H9 (cell line): ENCODE measurements around the gene EVI5L. TPM values are rescaled to one million over a fixed set of nuclear protein-coding genes. Genes with fewer than 3 reads are reported as not detected.

Source experiments
- DNase-seq: peaks from one replicate; pipeline ENCODE4 v3.0.0-alpha.2; 2017
- H2AFZ ChIP-seq: one replicate; pipeline ENCODE4 v1.6.1; 2013; ENCODE audit warnings: mild to moderate bottlenecking, low read length, control low read depth, moderate library complexity
- H2AK5ac ChIP-seq: 2 replicates; pipeline ENCODE4 v1.6.1; 2013; ENCODE audit warnings: low read length, control low read depth, mixed read lengths; ENCODE audit not compliant: insufficient read length
- H2BK120ac ChIP-seq: one replicate; pipeline ENCODE4 v1.6.1; 2013; ENCODE audit warnings: low read depth, mild to moderate bottlenecking, low read length, control low read depth, inconsistent platforms; ENCODE audit not compliant: poor library complexity, severe bottlenecking
- H2BK12ac ChIP-seq: 2 replicates; pipeline ENCODE4 v1.6.1; 2013; ENCODE audit warnings: low read length, control low read depth, mixed read lengths, low read depth; ENCODE audit not compliant: insufficient read length
- H2BK15ac ChIP-seq: 2 replicates; pipeline ENCODE4 v1.6.1; 2013; ENCODE audit warnings: low read depth, low read length, control low read depth
- H2BK20ac ChIP-seq: one replicate; pipeline ENCODE4 v1.6.1; 2013; ENCODE audit warnings: low read depth, mild to moderate bottlenecking, low read length, control low read depth, inconsistent platforms; ENCODE audit not compliant: poor library complexity, severe bottlenecking
- H2BK5ac ChIP-seq: 2 replicates; pipeline ENCODE4 v1.6.1; 2013; ENCODE audit warnings: low read length, control low read depth, mixed read lengths; ENCODE audit not compliant: insufficient read length
- H3K14ac ChIP-seq: 2 replicates; pipeline ENCODE4 v1.6.1; 2013; ENCODE audit warnings: low read length, control low read depth; ENCODE audit not compliant: insufficient read depth
- H3K18ac ChIP-seq: 2 replicates; pipeline ENCODE4 v1.6.1; 2013; ENCODE audit warnings: low read depth, mild to moderate bottlenecking, mixed read lengths, low read length, control low read depth; ENCODE audit not compliant: insufficient read length
- H3K23ac ChIP-seq: 2 replicates; pipeline ENCODE4 v1.6.1; 2013; ENCODE audit warnings: low read length, control low read depth, mixed read lengths, low read depth; ENCODE audit not compliant: insufficient read length
- H3K23me2 ChIP-seq: 2 replicates; pipeline ENCODE4 v1.6.1; 2013; ENCODE audit warnings: low read depth, mild to moderate bottlenecking, mixed read lengths, low read length, control low read depth; ENCODE audit not compliant: insufficient read length, poor library complexity, severe bottlenecking
- H3K27ac ChIP-seq: 2 replicates; pipeline ENCODE4 v1.5.1; 2013; ENCODE audit warnings: low read length, control low read depth, mixed read lengths, low read depth; ENCODE audit not compliant: insufficient read length
- H3K27me3 ChIP-seq: 2 replicates; pipeline ENCODE4 v1.6.1; 2013; ENCODE audit warnings: low read length, control low read depth, inconsistent platforms; ENCODE audit not compliant: insufficient read depth
- H3K4ac ChIP-seq: 2 replicates; pipeline ENCODE4 v1.6.1; 2013; ENCODE audit warnings: low read depth, mild to moderate bottlenecking, control low read depth, inconsistent platforms, low read length, moderate library complexity
- H3K4me1 ChIP-seq: 2 replicates; pipeline ENCODE4 v1.6.1; 2013; ENCODE audit warnings: low read length, control low read depth, inconsistent platforms; ENCODE audit not compliant: insufficient read depth
- H3K4me2 ChIP-seq: 2 replicates; pipeline ENCODE4 v1.6.1; 2013; ENCODE audit warnings: low read length, control low read depth, mixed read lengths; ENCODE audit not compliant: insufficient read length, insufficient read depth
- H3K56ac ChIP-seq: 2 replicates; pipeline ENCODE4 v1.6.1; 2013; ENCODE audit warnings: low read depth, mild to moderate bottlenecking, mixed read lengths, low read length, control low read depth; ENCODE audit not compliant: insufficient read length
- H3K79me1 ChIP-seq: 2 replicates; pipeline ENCODE4 v1.6.1; 2013; ENCODE audit warnings: low read depth, mild to moderate bottlenecking, moderate library complexity, low read length, control low read depth, inconsistent platforms; ENCODE audit not compliant: insufficient read depth, poor library complexity, severe bottlenecking
- H3K79me2 ChIP-seq: 2 replicates; pipeline ENCODE4 v1.6.1; 2013; ENCODE audit warnings: low read length, control low read depth, inconsistent platforms; ENCODE audit not compliant: insufficient read depth
- H3K9ac ChIP-seq: 2 replicates; pipeline ENCODE4 v1.6.1; 2013; ENCODE audit warnings: low read length, control low read depth, mixed read lengths; ENCODE audit not compliant: insufficient read length; ENCODE audit errors: extremely low read depth
- H3K9me3 ChIP-seq: one replicate; pipeline ENCODE4 v1.6.1; 2013; ENCODE audit warnings: low read depth, low read length, inconsistent platforms; ENCODE audit not compliant: control insufficient read depth
- H3T11ph ChIP-seq: one replicate; pipeline ENCODE4 v1.6.1; 2013; ENCODE audit warnings: mild to moderate bottlenecking, low read length, control low read depth, inconsistent platforms
- H4K20me1 ChIP-seq: one replicate; pipeline ENCODE4 v1.6.1; 2013; ENCODE audit not compliant: control insufficient read depth, insufficient read length, insufficient read depth
- H4K5ac ChIP-seq: 2 replicates; pipeline ENCODE4 v1.6.1; 2013; ENCODE audit warnings: low read depth, mild to moderate bottlenecking, mixed read lengths, low read length, control low read depth; ENCODE audit not compliant: insufficient read length
- H4K8ac ChIP-seq: replicated peaks from 2 replicates; pipeline ENCODE4 v1.6.1; 2013; ENCODE audit warnings: low read length, control low read depth, mixed read lengths, low read depth; ENCODE audit not compliant: insufficient read length
- H4K91ac ChIP-seq: 2 replicates; pipeline ENCODE4 v1.6.1; 2013; ENCODE audit warnings: low read depth, mild to moderate bottlenecking, moderate library complexity, mixed read lengths, low read length, control low read depth; ENCODE audit not compliant: insufficient read length
- H3K27ac Mint-ChIP-seq, 3 experiments: 2 replicates in 2 of 3; 3 replicates in 1 of 3; pipeline ENCODE4 v1.8.0; 2020 to 2021; ENCODE audit warnings: mixed read lengths in 3 of 3, mild to moderate bottlenecking in 1 of 3, moderate library complexity in 1 of 3
- H3K27me3 Mint-ChIP-seq: 2 replicates; pipeline ENCODE4 v1.8.0; 2021; ENCODE audit warnings: low read depth, mild to moderate bottlenecking, moderate library complexity, mixed read lengths
- H3K36me3 Mint-ChIP-seq, 3 experiments: 2 replicates in 2 of 3; 3 replicates in 1 of 3; pipeline ENCODE4 v1.8.0; 2020 to 2021; ENCODE audit warnings: low read depth in 3 of 3, mixed read lengths in 3 of 3; ENCODE audit not compliant: insufficient read depth in 1 of 3
- H3K4me1 Mint-ChIP-seq, 2 experiments: 2 replicates each; pipeline ENCODE4 v1.8.0; 2020; ENCODE audit warnings: mixed read lengths in 2 of 2
- H3K4me3 Mint-ChIP-seq, 2 experiments: 2 replicates in 1 of 2; 3 replicates in 1 of 2; pipeline ENCODE4 v1.8.0; 2020 to 2021; ENCODE audit warnings: mild to moderate bottlenecking in 2 of 2, mixed read lengths in 2 of 2, moderate library complexity in 1 of 2
- H3K9me3 Mint-ChIP-seq, 2 experiments: 2 replicates in 1 of 2; 3 replicates in 1 of 2; pipeline ENCODE4 v1.8.0; 2020; ENCODE audit warnings: mild to moderate bottlenecking in 2 of 2, mixed read lengths in 2 of 2, moderate library complexity in 1 of 2
- CTCF ChIP-seq: fragments of 200-600 bp; sonication (generic); conservative IDR thresholded peaks from 3 replicates; pipeline ENCODE4 v1.8.0; 2021; ENCODE audit warnings: antibody characterized with exemption, mild to moderate bottlenecking
- WGBS: extraction: QIAGEN DNeasy Blood & Tissue Kit; methylation state at CpG from one replicate; pipeline ENCODE4 v1.1.7; 2013; ENCODE audit warnings: missing lambda C conversion rate, low lambda C conversion rate, mixed read lengths; ENCODE audit not compliant: insufficient read length; ENCODE audit errors: extremely low coverage; 5-methylcytosine and 5-hydroxymethylcytosine counted together
- total RNA-seq: library from RNA; stranded (reverse); gene quantifications from 2 replicates; pipeline ENCODE4 v1.2.1, GENCODE V29; 2021

The EVI5L gene
- total RNA-seq, 1 experiment from 2014 or later, result 7.1 TPM

- no peak overlapping the region for H3T11ph ChIP-seq
- no peaks in the 10 kb centered on the region for H3K9me3 ChIP-seq
- H3K23ac ChIP-seq, result no peak overlapping the region
- H2BK20ac ChIP-seq, result no peak overlapping the region
- H3K56ac ChIP-seq, result no peak overlapping the region
- H4K91ac ChIP-seq, result no peak overlapping the region
- H3K23me2 ChIP-seq, result no peaks in the 10 kb centered on the region
- no CpG with 5 or more reads among the region's 10 CpGs for WGBS
- no peak overlapping the region for H2BK5ac ChIP-seq
- no peak overlapping the region for H3K4me2 ChIP-seq
- H2BK12ac ChIP-seq, result no peak overlapping the region
- H3K27me3 ChIP-seq, result no peaks in the 10 kb centered on the region
- DNase-seq, result peak; percentile 21
- no peak overlapping the region for H2AK5ac ChIP-seq
- no peak overlapping the region for H2AFZ ChIP-seq
- H2BK15ac ChIP-seq, result no peak overlapping the region
- Mint-ChIP-seq H3K9me3 (peaks cover 0 to 3% of the 10 kb centered on the region in 2 experiments; a peak in 1 of 5 replicates), H3K4me1 (no peaks in the 10 kb centered on the region), H3K27ac (no peak overlapping the region; a peak in 1 of 7 replicates), H3K4me3 (no peak overlapping the region), H3K36me3 (no peaks in the 10 kb centered on the region), H3K27me3 (peaks cover 15% of the 10 kb centered on the region)
- no peak overlapping the region for H4K8ac ChIP-seq
- no peak overlapping the region for H4K5ac ChIP-seq
- H3K18ac ChIP-seq, result no peak overlapping the region
- H3K27ac ChIP-seq, result no peak overlapping the region
- H3K14ac ChIP-seq, result no peak overlapping the region
- no peak for TF ChIP-seq CTCF
- peaks cover 5% of the 10 kb centered on the region for H4K20me1 ChIP-seq
- H3K9ac ChIP-seq, result no peak overlapping the region
- H3K79me2 ChIP-seq, result no peaks in the 10 kb centered on the region
- no peaks in the 10 kb centered on the region for H3K79me1 ChIP-seq
- no peak overlapping the region for H3K4ac ChIP-seq
- no peaks in the 10 kb centered on the region for H3K4me1 ChIP-seq
- no peak overlapping the region for H2BK120ac ChIP-seq
Observed at GRCh38 chr19:7844951-7845350, 14.9 kb downstream of the EVI5L start.
